ENCODE data around the gene DSE.

DNA sequence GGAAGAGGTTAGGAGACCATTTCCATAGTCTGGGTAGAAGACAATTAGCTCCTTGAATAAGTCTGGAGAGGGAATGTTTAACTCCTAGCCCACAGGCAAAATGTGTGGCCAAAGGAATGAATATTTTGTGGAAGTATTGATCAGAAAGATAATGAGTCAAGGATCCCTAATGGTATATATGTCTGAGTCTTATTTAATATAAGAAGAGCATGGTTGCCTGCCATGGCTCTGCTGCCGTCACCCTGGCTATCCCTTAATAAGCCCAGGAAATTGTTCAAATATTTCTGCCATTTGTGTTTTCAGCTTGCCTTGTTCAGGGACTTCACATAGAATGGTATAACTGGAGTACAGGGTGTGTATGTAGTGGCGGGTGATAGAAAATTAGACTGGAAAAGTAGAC, 72.4 kb downstream of the DSE start:
- TF ChIP-seq, protein P1, sequence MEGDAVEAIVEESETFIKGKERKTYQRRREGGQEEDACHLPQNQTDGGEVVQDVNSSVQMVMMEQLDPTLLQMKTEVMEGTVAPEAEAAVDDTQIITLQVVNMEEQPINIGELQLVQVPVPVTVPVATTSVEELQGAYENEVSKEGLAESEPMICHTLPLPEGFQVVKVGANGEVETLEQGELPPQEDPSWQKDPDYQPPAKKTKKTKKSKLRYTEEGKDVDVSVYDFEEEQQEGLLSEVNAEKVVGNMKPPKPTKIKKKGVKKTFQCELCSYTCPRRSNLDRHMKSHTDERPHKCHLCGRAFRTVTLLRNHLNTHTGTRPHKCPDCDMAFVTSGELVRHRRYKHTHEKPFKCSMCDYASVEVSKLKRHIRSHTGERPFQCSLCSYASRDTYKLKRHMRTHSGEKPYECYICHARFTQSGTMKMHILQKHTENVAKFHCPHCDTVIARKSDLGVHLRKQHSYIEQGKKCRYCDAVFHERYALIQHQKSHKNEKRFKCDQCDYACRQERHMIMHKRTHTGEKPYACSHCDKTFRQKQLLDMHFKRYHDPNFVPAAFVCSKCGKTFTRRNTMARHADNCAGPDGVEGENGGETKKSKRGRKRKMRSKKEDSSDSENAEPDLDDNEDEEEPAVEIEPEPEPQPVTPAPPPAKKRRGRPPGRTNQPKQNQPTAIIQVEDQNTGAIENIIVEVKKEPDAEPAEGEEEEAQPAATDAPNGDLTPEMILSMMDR (IDR thresholded peaks at IDR 0.05): no peak
- no peak for TF ChIP-seq POLR2A (IDR thresholded peaks at IDR 0.05)
- TF ChIP-seq EP300 (IDR thresholded peaks at IDR 0.05): no peak
